ENCODE results near the gene STMN3.

- TF ChIP-seq CTCF (IDR thresholded peaks at IDR 0.05 in 4 of 5, conservative IDR thresholded peaks at IDR 0.05 in 1 of 5) (no peak), POLR2A (IDR thresholded peaks at IDR 0.05) (no peak)
Measured at GRCh38 chr20:63619505-63619904, 33.7 kb downstream of the STMN3 start.

Measured in gastrocnemius medialis (tissue), 4 donors.